PC-3 (cell line): ENCODE results near the gene PARM1.

Experiments
- CTCF ChIP-seq: fragments of 300-600 bp; sonication (generic); conservative IDR thresholded peaks from 2 replicates; pipeline ENCODE4 v1.5.1; 2017; ENCODE audit warnings: antibody characterized with exemption, low read depth, mild to moderate bottlenecking, low read length
- EZH2 ChIP-seq: fragments of 300-600 bp; sonication (generic); IDR thresholded peaks from one replicate; pipeline ENCODE4 v1.6.1; 2017; ENCODE audit warnings: antibody characterized with exemption, mild to moderate bottlenecking, low read length; ENCODE audit not compliant: unreplicated experiment
- EZH2phosphoT487 ChIP-seq: fragments of 300-600 bp; sonication (generic); IDR thresholded peaks from 2 replicates; pipeline ENCODE4 v1.6.1; 2018; ENCODE audit warnings: mild to moderate bottlenecking, antibody characterized with exemption, low read length, borderline replicate concordance

GRCh38 chr4:74950882-74951281 lies 18.0 kb downstream of the PARM1 start:
- TF ChIP-seq EZH2, result no peak
- no peak for TF ChIP-seq CTCF
- no peak for TF ChIP-seq EZH2phosphoT487
